Measurements from ENCODE around the gene DAD1. TPM values are rescaled to one million over a fixed set of nuclear protein-coding genes. Genes with fewer than 3 reads are reported as not detected.

DAD1 gene
- total RNA-seq, 1 donor from 2014 or later, result 186 TPM

GRCh38 chr14:22561366-22561660 is 27.7 kb downstream of the DAD1 start:
- intact Hi-C loops (cut with DNase I), result no loop called here
- peaks cover 6 to 18% of the 10 kb centered on the region in 2 donors for H3K36me3 ChIP-seq
- no peak overlapping the region for H3K4me3 ChIP-seq
- peaks cover 0 to 10% of the 10 kb centered on the region in 2 donors for H3K4me1 ChIP-seq
- DNase-seq (ENCODE audit: low spot score in 2 of 2), result peak in 1 of 2 donors; percentile 33
- no peak for TF ChIP-seq CTCF (IDR thresholded peaks at IDR 0.05)
- no peaks in the 10 kb centered on the region for H3K9me3 ChIP-seq
- no peaks in the 10 kb centered on the region for H3K27me3 ChIP-seq
- H3K27ac ChIP-seq, result no peak overlapping the region

DNA sequence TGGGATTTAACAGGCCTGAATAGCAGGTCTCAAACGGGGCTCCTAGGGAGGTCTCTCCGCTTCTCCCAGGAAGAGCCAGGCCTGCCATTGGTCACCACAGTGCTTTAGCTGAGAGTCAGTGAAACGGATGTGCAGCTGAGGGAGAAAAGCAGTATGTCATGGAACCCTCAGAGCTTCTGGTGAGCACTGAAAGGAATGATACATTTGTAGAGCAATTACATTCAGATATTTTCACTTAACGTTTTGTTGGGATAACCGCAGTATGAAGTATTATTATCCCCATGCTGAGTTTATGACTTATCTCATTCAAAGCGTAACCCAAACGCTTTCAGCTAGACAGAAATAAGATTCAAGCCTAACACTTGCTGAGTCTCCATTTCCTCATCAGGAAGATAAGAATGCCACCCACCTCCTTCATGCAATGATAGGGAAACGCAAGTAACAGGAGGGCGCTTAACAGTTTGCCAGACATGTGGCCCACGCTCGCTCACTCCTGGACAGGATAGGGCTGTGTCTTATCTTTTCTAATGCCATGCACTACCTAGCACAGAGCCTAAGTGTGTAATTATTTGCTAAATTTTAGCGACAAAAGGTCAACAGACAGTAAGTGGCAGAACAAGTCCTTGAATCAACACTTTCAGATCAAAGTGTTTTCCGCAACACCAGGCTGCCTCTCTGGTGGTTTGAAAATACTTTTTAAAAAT is 28.2 kb downstream of the DAD1 start:
- Histone ChIP-seq H3K4me1 (peaks cover 0 to 11% of the 10 kb centered on the region in 2 donors), H3K36me3 (peaks cover 6 to 16% of the 10 kb centered on the region in 2 donors), H3K9me3 (no peaks in the 10 kb centered on the region), H3K4me3 (no peak overlapping the region), H3K27me3 (no peaks in the 10 kb centered on the region), H3K27ac (no peak overlapping the region)
- TF ChIP-seq CTCF (IDR thresholded peaks at IDR 0.05), result no peak
- intact Hi-C loops (cut with DNase I), result no loop called here
- peak in 1 of 2 donors; percentile 27 for DNase-seq (ENCODE audit: low spot score in 2 of 2)

GRCh38 chr14:22559041-22559440 is 30.0 kb downstream of the DAD1 start:
- no peaks in the 10 kb centered on the region for H3K27me3 ChIP-seq
- no peak overlapping the region for H3K4me3 ChIP-seq
- no peak overlapping the region for H3K27ac ChIP-seq
- peaks cover 0 to 11% of the 10 kb centered on the region in 2 donors for H3K4me1 ChIP-seq
- H3K9me3 ChIP-seq, result no peaks in the 10 kb centered on the region
- intact Hi-C loops (cut with DNase I), result loop anchor here (5.0 to 10.0 kb wide), 6 partner anchors 93 to 496 kb away; partner anchors contain the start of genes AJUBA, CDH24 and MMP14
- no peak for DNase-seq (ENCODE audit: low spot score in 2 of 2)
- H3K36me3 ChIP-seq, result peaks cover 0 to 7% of the 10 kb centered on the region in 2 donors
- TF ChIP-seq CTCF (IDR thresholded peaks at IDR 0.05), result no peak

DNA sequence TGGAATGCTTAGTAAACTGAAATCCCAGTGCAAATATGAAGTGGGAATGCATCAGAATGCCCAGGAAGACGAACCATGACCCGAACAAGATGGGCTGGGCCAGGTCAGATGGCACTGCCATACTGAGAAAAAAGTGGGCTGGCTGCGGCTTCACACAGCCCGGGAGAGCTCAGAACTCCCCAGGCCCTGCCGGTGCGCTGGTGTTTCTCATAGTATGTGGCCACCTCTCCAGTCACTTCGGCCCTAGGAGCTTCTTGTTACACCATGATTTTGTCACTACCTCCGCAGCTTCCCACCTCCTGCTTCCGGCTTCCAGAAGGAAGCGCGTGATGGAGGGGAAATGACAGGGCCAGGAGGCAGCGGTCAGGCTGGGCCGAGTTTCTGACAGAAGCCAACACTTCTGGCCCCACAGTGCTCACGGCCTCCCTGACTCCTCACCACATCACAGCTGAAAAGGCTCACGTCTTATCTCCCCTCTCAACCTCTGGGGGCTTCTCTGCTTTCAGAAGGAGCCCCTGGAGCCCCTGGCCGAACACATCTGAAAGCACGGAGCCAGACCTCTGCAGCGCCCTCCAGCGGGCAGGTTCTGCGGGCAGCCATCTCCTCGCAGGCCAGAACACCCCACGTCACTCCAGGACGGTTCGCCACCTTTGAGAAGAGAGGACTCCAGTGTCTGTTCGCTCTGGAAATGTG is 30.7 kb downstream of the DAD1 start:
- intact Hi-C loops (cut with DNase I), result loop anchor here (5.0 to 10.0 kb wide), 6 partner anchors 94 to 496 kb away; partner anchors contain the start of genes AJUBA, CDH24 and MMP14

GRCh38 chr14:22557846-22558220 is 31.2 kb downstream of the DAD1 start:
- intact Hi-C loops (cut with DNase I), result loop anchor here (1.0 to 10.0 kb wide), 10 partner anchors 31 to 497 kb away; partner anchors contain the start of genes AJUBA, CDH24, DAD1 and MMP14
- H3K36me3 ChIP-seq, result no peaks in the 10 kb centered on the region
- no peak overlapping the region for H3K4me3 ChIP-seq
- no peaks in the 10 kb centered on the region for H3K9me3 ChIP-seq
- H3K27ac ChIP-seq, result peak overlapping the region in 1 of 2 donors; percentile 12
- H3K4me1 ChIP-seq, result peaks cover 0 to 11% of the 10 kb centered on the region in 2 donors
- TF ChIP-seq CTCF (IDR thresholded peaks at IDR 0.05), result no peak
- DNase-seq (ENCODE audit: low spot score in 2 of 2), result no peak
- no peaks in the 10 kb centered on the region for H3K27me3 ChIP-seq

More for the DNA sequence above, 30.7 kb downstream of the DAD1 start:
- TF ChIP-seq CTCF (IDR thresholded peaks at IDR 0.05), result no peak
- Histone ChIP-seq H3K27me3 (no peaks in the 10 kb centered on the region), H3K27ac (peak overlapping the region in 1 of 2 donors; percentile 12), H3K9me3 (no peaks in the 10 kb centered on the region), H3K4me1 (peaks cover 0 to 11% of the 10 kb centered on the region in 2 donors), H3K4me3 (no peak overlapping the region), H3K36me3 (peaks cover 0 to under 1% of the 10 kb centered on the region in 2 donors)
- peak in 1 of 2 donors; percentile 65 for DNase-seq (ENCODE audit: low spot score in 2 of 2)

Measured in ascending aorta (tissue), 2 donors.